Upper lobe of right lung (tissue), 1 donor: ENCODE data around the gene PDE6A. TPM values are rescaled to one million over a fixed set of nuclear protein-coding genes. Genes with fewer than 3 reads are reported as not detected.
"Not testable (repeated sequence)": the region's sequence is repeated elsewhere in the genome, so short reads cannot be mapped to it uniquely, and the experiment has no call there.

Source experiments
- ATAC-seq: fragments of 200-7000 bp; cut with Tn5 transposase; one replicate; pipeline ENCODE4 v1.9.1; 2020; ENCODE audit warnings: mild to moderate bottlenecking, moderate library complexity
- DNase-seq: peaks from one replicate; pipeline ENCODE4 v3.0.0-alpha.2; 2020
- H3K27ac ChIP-seq: fragments of 200-600 bp; one replicate; pipeline ENCODE4 v1.8.0; 2022
- H3K27me3 ChIP-seq: fragments of 200-600 bp; one replicate; pipeline ENCODE4 v1.8.0; 2022; ENCODE audit warnings: mild to moderate bottlenecking
- H3K36me3 ChIP-seq: fragments of 200-600 bp; one replicate; pipeline ENCODE4 v1.8.0; 2022
- H3K4me1 ChIP-seq: fragments of 200-600 bp; one replicate; pipeline ENCODE4 v1.8.0; 2022
- H3K4me3 ChIP-seq: fragments of 200-600 bp; one replicate; pipeline ENCODE4 v1.8.0; 2022; ENCODE audit warnings: mild to moderate bottlenecking
- H3K9me3 ChIP-seq: fragments of 200-600 bp; one replicate; pipeline ENCODE4 v1.8.0; 2022
- intact Hi-C: fragments of 100-400 bp; cut with DNase I; formaldehyde crosslinking; loops from one replicate; pipeline ENCODE4 v1.11.0; 2022
- total RNA-seq: library from RNA; stranded (reverse); fragmentation: NEBNext Ultra II Directional; extraction: Animal tissue kit (Norgen Biotek cat#: 25700); gene quantifications from one replicate; pipeline ENCODE4 v1.2.1, GENCODE V29; 2021
- TF ChIP-seq, protein P1 (sequence below): fragments of 200-600 bp; IDR thresholded peaks from one replicate; pipeline ENCODE4 v1.8.0; 2022; ENCODE audit warnings: antibody characterized with exemption
- donor health status: DM: no; HTN: yes; CAD: no; lungs with severe emphysema.

Gene PDE6A
- total RNA-seq, 1 donor from 2014 or later, result 0.09 TPM

GRCh38 chr5:149881874-149882273, 62.7 kb downstream of the PDE6A start:
- intact Hi-C loops, result no loop called here
- DNase-seq, result no peak

DNA sequence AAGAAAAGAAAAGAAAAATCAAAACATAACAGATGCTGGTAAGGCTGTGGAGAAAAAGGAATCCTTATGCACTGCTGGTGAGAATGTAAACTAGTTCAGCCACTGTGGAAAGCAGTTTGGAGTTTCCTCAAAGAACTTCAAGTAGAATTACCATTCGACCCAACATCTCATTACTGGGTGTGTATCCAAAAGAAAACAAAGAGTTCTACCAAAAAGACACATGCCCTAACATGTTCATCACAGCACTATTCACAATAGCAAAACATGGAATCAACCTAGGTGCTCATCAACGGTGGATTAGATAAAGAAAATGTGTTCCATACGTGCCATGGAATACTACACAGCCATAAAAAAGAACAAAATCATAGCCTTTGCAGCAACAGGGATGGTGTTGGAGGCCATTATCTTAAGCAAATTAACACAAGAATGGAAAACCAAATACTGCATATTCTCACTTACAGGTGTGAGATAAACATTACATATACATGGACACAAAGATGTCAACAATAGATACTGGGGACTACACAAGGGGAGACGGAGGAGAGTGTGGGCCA, 63.4 kb downstream of the PDE6A start:
- Histone ChIP-seq H3K9me3 (no peaks in the 10 kb centered on the region), H3K36me3 (no peaks in the 10 kb centered on the region), H3K4me3 (no peak overlapping the region), H3K4me1 (no peaks in the 10 kb centered on the region), H3K27ac (no peak overlapping the region), H3K27me3 (no peaks in the 10 kb centered on the region)
- DNase-seq, result no peak
- intact Hi-C loops, result no loop called here
- ATAC-seq, result no peak
- TF ChIP-seq, protein P1, sequence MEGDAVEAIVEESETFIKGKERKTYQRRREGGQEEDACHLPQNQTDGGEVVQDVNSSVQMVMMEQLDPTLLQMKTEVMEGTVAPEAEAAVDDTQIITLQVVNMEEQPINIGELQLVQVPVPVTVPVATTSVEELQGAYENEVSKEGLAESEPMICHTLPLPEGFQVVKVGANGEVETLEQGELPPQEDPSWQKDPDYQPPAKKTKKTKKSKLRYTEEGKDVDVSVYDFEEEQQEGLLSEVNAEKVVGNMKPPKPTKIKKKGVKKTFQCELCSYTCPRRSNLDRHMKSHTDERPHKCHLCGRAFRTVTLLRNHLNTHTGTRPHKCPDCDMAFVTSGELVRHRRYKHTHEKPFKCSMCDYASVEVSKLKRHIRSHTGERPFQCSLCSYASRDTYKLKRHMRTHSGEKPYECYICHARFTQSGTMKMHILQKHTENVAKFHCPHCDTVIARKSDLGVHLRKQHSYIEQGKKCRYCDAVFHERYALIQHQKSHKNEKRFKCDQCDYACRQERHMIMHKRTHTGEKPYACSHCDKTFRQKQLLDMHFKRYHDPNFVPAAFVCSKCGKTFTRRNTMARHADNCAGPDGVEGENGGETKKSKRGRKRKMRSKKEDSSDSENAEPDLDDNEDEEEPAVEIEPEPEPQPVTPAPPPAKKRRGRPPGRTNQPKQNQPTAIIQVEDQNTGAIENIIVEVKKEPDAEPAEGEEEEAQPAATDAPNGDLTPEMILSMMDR, result no peak

More at GRCh38 chr5:149881874-149882273, 62.7 kb downstream of the PDE6A start:
- Histone ChIP-seq H3K36me3 (no peaks in the 10 kb centered on the region), H3K27me3 (no peaks in the 10 kb centered on the region), H3K27ac (no peak overlapping the region), H3K4me3 (no peak overlapping the region), H3K4me1 (no peaks in the 10 kb centered on the region), H3K9me3 (no peaks in the 10 kb centered on the region)
- ATAC-seq, result no peak
- TF ChIP-seq, protein P1, result no peak

DNA sequence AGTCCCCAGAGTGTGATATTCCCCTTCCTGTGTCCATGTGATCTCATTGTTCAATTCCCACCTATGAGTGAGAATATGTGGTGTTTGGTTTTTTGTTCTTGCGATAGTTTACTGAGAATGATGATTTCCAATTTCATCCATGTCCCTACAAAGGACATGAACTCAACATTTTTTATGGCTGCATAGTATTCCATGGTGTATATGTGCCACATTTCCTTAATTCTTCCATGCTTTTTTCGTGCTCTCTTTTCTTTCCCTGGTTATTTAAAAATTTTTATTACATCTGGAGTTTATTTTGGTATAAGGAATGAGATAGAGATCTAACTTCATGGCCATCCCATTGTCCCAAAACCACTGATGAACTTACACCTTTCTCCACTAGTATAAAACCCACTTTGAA, 65.0 kb downstream of the PDE6A start:
- H3K9me3 ChIP-seq, H3K27ac ChIP-seq, DNase-seq, H3K27me3 ChIP-seq, intact Hi-C loops, H3K4me3 ChIP-seq, H3K4me1 ChIP-seq, ATAC-seq, H3K36me3 ChIP-seq: not testable (repeated sequence)

DNA sequence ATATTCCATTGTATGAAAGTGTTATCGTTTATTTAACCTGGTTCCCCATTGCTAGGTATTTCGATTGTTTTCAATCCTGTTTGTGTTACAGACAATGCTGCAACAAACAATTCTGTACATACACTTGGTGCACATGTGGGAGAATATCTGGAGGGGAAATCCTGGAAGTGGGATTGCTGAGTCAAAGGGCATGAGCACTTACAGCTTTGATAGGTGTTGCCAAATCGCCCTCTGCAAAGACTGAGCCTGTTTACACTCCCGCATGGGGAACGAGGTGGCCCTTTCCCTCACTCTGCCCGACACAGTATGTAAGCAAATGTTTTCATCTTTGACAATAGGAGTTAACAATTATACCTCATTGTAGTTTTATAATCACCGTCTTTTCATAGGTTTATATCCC, 66.2 kb downstream of the PDE6A start:
- intact Hi-C loops, result no loop called here
- peak; percentile 76 for ATAC-seq
- H3K36me3 ChIP-seq, result no peaks in the 10 kb centered on the region
- DNase-seq, result no peak
- no peak overlapping the region for H3K27ac ChIP-seq
- no peak overlapping the region for H3K4me3 ChIP-seq
- no peaks in the 10 kb centered on the region for H3K9me3 ChIP-seq
- peaks cover 2% of the 10 kb centered on the region for H3K4me1 ChIP-seq
- H3K27me3 ChIP-seq, result no peaks in the 10 kb centered on the region
- TF ChIP-seq, protein P1, result no peak

DNA sequence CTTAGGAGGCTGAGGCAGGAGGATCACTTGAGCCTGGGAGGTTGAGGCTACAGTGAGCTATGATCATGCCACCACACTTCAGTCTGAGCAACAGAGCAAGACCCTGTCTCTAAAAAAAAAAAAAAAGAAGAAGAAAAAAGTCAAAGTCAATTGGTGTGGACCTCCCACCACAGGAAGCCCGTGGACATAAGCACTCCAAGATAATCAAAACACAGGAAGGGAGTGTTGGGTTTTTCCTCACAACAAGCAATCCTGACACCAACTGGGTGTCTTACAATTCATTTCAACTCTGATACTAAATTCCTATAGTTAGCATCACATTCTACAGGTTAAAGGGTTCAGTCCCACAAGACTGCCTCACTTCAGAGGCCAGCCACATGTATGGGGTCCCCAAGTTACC, 70.7 kb downstream of the PDE6A start:
- TF ChIP-seq, protein P1, result no peak
- DNase-seq, result no peak
- intact Hi-C loops, result no loop called here
- peak overlapping the region; percentile 30 for H3K27ac ChIP-seq
- H3K4me3 ChIP-seq, result no peak overlapping the region
- peaks cover 20% of the 10 kb centered on the region for H3K4me1 ChIP-seq
- H3K36me3 ChIP-seq, result no peaks in the 10 kb centered on the region
- no peaks in the 10 kb centered on the region for H3K9me3 ChIP-seq
- no peak for ATAC-seq
- no peaks in the 10 kb centered on the region for H3K27me3 ChIP-seq

DNA sequence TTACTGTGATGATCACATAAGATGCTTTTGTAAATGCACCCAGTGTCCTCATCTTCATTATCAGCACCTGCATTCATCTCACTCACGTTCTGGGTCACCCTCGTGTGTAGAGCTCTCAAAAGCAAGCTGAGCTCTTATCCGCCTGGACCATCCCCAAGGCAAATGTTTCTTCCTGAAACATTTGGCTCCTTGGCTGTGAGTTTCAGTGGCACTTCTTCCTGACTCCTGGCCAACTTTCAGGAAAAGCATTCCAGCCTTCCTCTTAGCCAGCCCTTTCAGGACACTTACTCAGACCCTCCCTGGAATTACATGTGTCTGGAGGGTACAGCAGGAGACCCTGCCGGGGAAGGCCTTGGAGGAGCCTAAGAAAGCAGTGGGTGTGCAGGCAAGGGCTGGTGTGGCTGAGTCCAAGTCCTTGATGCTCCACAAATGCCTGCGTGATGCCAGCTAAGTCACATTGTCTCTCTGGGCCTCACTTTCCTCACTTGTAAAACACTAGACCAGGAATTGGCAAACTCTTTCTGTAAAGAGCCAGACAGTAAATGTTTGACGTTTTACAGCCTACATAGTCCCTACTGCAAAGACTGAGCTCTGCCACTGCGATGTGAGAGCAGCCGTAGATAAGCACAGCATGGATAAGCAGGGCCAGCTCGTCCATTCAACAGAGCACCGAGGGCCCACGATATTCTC, 72.1 kb downstream of the PDE6A start:
- ATAC-seq, result peak; percentile 68
- TF ChIP-seq, protein P1, result no peak
- Histone ChIP-seq H3K27me3 (no peaks in the 10 kb centered on the region), H3K4me1 (peaks cover 20% of the 10 kb centered on the region), H3K9me3 (no peaks in the 10 kb centered on the region), H3K27ac (peak overlapping the region; percentile 30), H3K36me3 (no peaks in the 10 kb centered on the region), H3K4me3 (no peak overlapping the region)
- intact Hi-C loops, result no loop called here
- no peak for DNase-seq
